ENCODE measurements around the gene CDH4. TPM values are rescaled to one million over a fixed set of nuclear protein-coding genes. Genes with fewer than 3 reads are reported as not detected.

The CDH4 gene
- total RNA-seq, 2 donors from 2014 or later: 0.06 TPM; not detected in 1

DNA sequence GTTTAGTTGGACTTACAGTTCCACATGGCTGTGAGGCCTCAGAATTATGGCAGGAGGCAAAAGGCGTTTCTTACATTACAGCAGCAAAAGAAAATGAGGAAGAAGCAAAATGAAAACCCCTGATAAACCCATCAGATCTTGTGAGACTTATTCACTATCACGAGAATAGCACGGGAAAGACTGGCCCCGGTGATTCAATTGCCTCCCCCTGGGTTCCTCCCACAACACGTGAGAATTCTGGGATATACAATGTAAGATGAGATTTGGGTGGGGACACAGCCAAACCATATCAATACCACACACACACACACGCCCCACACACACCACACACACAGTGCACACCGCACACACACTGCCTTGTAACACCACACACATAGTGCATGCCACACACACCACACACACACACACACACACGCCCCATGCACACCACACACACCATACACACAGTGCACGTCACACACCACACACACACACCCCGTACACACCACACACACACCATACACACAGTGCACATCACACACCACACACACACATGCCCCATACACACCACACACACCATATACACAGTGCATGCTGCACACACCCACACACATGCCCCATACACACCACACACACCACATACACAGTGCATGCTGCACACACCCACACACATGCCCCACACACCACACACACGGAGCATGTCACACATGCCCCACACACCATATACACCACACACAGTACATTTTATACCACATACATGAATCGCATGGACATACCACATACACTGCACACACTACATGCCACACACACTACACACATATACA, 503.1 kb downstream of the CDH4 start:
- no peak for ATAC-seq
- intact Hi-C loops (cut with DNase I, micrococcal nuclease): no loop called here
- no peak for DNase-seq

DNA sequence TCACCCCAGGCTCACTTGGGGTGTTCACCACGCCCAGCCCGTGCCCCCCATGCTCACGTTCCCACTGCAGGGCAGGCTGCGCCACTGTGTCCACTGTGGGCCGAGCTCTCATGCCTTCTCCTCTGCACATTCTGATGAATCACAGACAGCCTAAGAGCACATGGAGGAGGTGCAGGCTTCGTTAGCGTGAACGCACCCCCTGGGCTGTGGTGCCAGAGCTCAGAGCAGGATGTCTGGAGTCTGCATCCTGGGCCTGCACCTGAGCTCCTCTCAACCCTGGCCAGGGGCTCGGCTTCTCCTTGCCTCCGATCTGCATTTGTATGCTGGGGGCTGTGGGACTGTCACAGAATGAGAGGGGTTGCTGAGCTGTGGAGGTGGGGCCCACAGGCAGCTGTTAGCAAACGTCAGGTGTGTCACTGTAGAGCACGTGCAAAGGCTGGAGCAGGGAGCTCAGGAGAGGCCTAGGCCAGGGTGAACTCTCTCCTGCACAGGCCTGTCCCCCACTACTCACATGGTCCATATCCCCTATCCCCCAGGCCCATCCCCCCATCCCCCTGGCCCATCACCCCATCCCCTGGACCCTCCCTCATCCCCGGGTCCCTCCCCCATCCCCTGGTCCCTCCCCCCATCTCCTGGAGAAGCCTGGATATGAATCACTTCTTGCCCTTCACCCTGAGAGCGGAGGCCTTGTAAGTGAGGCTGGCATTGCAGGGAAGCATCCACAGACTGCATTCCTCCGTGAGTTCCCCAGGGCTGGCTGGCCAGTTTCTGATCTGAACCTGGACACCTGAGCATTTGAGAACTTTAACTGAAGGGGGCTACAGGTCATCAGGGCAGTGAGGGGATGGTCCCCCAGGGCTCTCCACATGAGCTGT, 504.1 kb downstream of the CDH4 start:
- intact Hi-C loops (cut with DNase I, micrococcal nuclease): no loop called here
- no peak for DNase-seq
- ATAC-seq: no peak

DNA sequence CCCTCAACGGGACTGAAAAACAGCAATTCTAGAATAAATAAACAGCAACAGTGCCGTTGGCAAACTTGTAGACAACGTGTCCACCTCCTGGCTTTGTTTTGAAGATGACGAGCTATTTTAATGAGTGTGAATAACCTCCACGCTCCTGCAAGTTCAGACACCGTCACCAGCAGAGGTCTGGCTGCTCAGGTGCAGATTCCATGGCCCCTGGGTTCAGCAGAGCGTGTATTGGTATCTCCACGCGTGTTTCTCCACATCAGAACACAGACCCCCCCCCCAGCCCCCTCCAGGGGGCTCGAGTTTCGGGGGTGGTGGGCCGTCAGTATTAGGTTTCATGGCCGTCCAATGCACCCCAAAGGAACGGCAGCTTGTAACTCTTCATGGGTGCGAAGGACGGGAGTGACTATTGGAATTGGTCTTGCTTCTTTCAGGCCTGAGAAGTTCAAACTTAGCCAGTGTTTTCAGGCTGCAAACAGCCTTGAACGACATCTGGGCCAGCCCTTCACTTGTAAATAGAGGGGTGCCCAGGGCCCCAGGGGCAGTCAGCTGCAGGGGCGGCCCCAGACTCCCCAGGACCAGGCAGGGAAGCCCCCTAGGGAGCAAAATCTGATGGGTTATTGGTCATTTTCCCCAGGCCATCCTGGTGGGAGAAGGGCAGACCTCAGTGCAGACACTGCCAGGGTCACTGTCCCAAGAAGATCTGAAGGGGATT, 505.1 kb downstream of the CDH4 start:
- DNase-seq (no peak), ATAC-seq (no peak)
- intact Hi-C loops (cut with DNase I, micrococcal nuclease): no loop called here

GRCh38 chr20:61757678-61758563, 505.9 kb downstream of the CDH4 start:
- intact Hi-C loops (cut with DNase I, micrococcal nuclease): no loop called here
- ATAC-seq: no peak
- DNase-seq: peak in 1 of 2 donors; percentile 17

- DNase-seq (peak in 1 of 2 donors; percentile 6), ATAC-seq (no peak)
- intact Hi-C loops (cut with DNase I, micrococcal nuclease): no loop called here
Observed at GRCh38 chr20:61758564-61759200, 506.6 kb downstream of the CDH4 start.

GRCh38 chr20:61759286-61760065, 507.4 kb downstream of the CDH4 start:
- DNase-seq (peak in 1 of 2 donors; percentile 5), ATAC-seq (no peak)
- intact Hi-C loops (cut with DNase I, micrococcal nuclease): no loop called here

GRCh38 chr20:61760321-61760720, 508.3 kb downstream of the CDH4 start:
- no peak for ATAC-seq
- intact Hi-C loops (cut with DNase I, micrococcal nuclease): no loop called here
- peak in 1 of 2 donors; percentile 12 for DNase-seq

DNA sequence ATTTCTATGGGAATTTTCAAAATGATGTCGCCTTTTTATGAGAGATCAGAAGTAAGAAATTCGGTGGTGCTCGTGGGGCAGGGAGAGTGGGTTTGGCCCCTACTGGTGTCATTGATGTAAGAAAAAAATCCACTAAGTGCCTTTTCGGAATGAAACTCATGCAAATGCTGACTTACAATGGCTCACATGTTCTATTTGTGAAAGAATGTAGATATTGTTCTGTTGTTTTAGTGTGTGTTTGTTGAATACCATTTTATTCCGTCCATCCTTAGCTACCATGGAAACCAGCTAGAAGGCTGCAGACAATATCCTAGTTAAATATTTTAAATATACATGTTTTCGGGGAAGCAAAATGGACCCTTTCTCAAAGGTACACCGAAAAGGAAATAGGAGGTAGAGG, 508.7 kb downstream of the CDH4 start:
- intact Hi-C loops (cut with DNase I, micrococcal nuclease): no loop called here

GRCh38 chr20:61761453-61762166, 509.5 kb downstream of the CDH4 start:
- no peak for ATAC-seq
- intact Hi-C loops (cut with DNase I, micrococcal nuclease): no loop called here
- peak in 1 of 2 donors; percentile 4 for DNase-seq

More for the DNA sequence above, 508.7 kb downstream of the CDH4 start:
- ATAC-seq (no peak), DNase-seq (no peak)

DNA sequence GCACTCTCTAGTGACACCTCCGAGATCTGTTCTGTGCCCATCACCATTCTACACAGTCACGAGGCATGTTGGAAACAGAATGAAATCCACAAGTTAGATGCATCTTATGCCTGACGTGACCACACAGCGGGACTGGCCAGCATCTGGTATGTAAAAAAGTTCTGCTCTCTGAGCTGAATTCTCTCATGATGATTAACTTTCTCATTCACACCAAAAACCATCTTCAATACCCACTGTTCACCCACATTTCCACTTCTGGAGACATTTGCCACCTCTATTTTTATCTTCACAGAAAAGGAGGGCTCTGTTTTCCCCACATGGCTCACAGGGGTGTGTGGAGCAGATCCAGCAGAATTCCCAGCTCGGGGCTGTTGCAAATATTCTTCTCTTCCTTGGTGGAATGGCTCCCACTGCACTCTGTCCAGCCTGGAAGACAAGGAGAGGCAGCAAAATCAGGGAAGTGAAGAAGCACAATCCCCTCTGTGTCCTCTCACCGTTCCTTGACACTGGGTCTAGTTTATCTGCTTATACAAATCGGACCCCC, 510.2 kb downstream of the CDH4 start:
- DNase-seq (no peak), ATAC-seq (no peak)
- intact Hi-C loops (cut with DNase I, micrococcal nuclease): no loop called here

GRCh38 chr20:61762886-61763739, 511.1 kb downstream of the CDH4 start:
- intact Hi-C loops (cut with DNase I, micrococcal nuclease): no loop called here
- ATAC-seq (no peak), DNase-seq (peak in 1 of 2 donors; percentile 7)

GRCh38 chr20:61763740-61764400, 511.8 kb downstream of the CDH4 start:
- no peak for ATAC-seq
- peak in 1 of 2 donors; percentile 17 for DNase-seq
- intact Hi-C loops (cut with DNase I, micrococcal nuclease): no loop called here

- ATAC-seq (no peak), DNase-seq (peak in 1 of 2 donors; percentile 17)
- intact Hi-C loops (cut with DNase I, micrococcal nuclease): no loop called here
Observed at GRCh38 chr20:61764471-61765025, 512.5 kb downstream of the CDH4 start.

GRCh38 chr20:61765081-61765870, 513.2 kb downstream of the CDH4 start:
- DNase-seq (peak in 1 of 2 donors; percentile 16), ATAC-seq (no peak)
- intact Hi-C loops (cut with DNase I, micrococcal nuclease): no loop called here
